Head of caudate nucleus (tissue), 42 donors: ENCODE data around the gene PTPN23.
"Not testable (repeated sequence)": the region's sequence is repeated elsewhere in the genome, so short reads cannot be mapped to it uniquely, and the experiment has no call there.

Source experiments
- DNase-seq, 42 donors: peaks; one replicate each; pipeline versions ENCODE4 v3.0.0 to v3.0.0-alpha.2; 2020 to 2021; ENCODE audit warnings: mixed read lengths in 7 of 42
- intact Hi-C: fragments of 100-400 bp; cut with DNase I; formaldehyde crosslinking; loops from one replicate; pipeline ENCODE4 v1.15.0; 2022

PTPN23 gene

GRCh38 chr3:47459534-47460085 is 78.8 kb downstream of the PTPN23 start:
- intact Hi-C loops, result not testable (repeated sequence)
- DNase-seq, result peak in 1 of 42 donors; percentile 20
